ENCODE measurements around the gene ARID1B.

ARID1B gene

GRCh38 chr6:157054531-157054979 lies 277.4 kb downstream of the ARID1B start:
- DNase-seq (ENCODE audit: low spot score): no peak

- no peak for DNase-seq (ENCODE audit: low spot score)
Measured at GRCh38 chr6:157055863-157056262, 278.7 kb downstream of the ARID1B start.

GRCh38 chr6:157056275-157056674 lies 279.1 kb downstream of the ARID1B start:
- DNase-seq (ENCODE audit: low spot score): no peak

DNA sequence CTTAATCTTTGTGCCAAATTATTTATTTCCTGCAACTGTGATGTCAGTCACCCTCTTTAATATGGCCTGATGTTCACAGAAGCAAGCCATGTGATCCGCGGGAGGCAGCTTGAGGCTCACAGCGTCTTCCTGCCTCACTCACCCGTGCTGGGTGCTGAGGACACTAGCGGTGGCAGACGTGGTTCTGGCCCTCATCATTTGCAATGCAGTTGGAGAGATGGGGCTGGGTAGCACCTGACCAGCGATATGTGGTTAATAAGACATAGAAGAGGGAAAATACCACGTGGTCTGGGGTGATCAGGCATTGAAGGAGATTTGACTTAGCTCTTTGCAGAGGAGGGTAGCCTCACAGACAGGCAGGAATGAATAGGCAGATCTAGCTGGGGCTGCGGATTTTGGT lies 281.4 kb downstream of the ARID1B start:
- no peak for DNase-seq (ENCODE audit: low spot score)

- peak; percentile 86 for DNase-seq (ENCODE audit: low spot score)
Measured at GRCh38 chr6:157059781-157060180, 282.6 kb downstream of the ARID1B start.

GRCh38 chr6:157060440-157060952 lies 283.3 kb downstream of the ARID1B start:
- no peak for DNase-seq (ENCODE audit: low spot score)

- no peak for DNase-seq (ENCODE audit: low spot score)
Measured at GRCh38 chr6:157061770-157062594, 284.8 kb downstream of the ARID1B start.

GRCh38 chr6:157063176-157063905 lies 286.2 kb downstream of the ARID1B start:
- no peak for DNase-seq (ENCODE audit: low spot score)

DNA sequence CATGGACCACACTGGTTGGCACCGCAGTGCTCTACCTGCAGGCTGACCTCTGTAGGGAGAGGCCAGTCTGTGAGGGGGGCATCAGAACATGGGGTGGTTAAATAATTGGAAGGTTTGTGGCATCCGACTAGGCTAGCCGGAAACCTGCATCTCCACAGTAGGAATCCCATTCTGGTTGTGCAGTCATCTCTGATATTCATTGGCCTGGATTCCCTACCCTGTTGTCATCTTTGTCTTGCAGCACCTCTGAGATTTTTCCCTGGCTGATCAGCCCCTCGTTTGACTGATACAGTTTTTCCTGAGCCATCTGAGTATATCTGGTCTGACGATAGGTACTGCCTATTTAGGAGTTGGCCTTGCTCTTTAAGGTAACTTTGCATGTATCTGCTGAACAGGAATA lies 286.7 kb downstream of the ARID1B start:
- DNase-seq (ENCODE audit: low spot score): no peak

- no peak for DNase-seq (ENCODE audit: low spot score)
Measured at GRCh38 chr6:157064502-157064901, 287.3 kb downstream of the ARID1B start.

DNA sequence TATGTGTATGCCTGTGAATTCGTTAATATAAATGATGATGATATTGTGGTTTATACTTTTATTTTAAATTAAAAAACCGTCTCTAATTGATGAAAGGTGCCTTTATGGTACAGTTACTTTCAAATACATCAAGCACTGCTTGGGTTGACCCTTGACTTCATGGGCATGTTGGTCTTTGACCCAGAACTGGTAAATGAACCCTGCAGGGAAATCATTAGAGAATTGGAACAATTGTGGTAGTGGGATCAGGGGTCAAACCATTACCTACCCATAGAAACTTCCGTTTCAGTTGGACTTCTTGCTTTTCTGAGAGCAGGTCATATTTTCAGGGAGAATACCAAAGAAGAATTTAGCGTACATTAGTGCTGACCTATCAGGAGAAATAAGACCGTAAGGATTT lies 288.2 kb downstream of the ARID1B start:
- DNase-seq (ENCODE audit: low spot score): no peak

DNA sequence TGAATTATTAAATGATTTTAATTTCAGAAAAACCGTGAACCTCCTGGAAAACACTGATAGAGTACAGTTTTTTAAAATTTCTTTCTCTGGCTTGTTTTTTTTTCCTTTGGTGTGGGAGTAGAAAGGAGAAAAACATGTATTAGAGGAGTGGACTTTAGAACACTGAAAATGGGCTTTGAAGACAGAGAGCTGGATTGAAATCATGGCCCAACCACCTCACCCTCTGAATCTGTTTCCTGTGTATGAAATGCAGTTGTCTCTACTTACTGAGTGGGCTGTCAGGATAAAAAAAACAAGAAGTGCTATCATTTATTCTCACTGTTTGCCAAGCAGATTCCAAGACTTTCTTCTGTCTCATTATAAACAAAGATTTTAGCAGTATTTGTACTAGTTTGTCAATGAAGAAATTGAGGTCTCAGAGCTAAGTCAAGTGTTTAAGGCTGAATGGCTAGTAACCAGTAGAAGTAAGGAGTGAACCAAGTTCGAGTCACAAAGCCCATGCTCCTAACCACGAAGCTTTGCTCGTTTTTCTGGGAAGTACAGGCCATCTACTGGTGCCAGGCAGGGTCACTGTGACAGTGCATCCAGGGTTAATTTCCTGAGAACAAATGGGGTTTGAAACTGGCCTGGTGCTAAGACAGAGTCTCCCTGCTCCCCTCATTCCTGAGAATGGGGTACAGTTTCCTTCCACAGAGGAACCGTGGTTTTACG lies 289.8 kb downstream of the ARID1B start:
- peak; percentile 50 for DNase-seq (ENCODE audit: low spot score)

DNA sequence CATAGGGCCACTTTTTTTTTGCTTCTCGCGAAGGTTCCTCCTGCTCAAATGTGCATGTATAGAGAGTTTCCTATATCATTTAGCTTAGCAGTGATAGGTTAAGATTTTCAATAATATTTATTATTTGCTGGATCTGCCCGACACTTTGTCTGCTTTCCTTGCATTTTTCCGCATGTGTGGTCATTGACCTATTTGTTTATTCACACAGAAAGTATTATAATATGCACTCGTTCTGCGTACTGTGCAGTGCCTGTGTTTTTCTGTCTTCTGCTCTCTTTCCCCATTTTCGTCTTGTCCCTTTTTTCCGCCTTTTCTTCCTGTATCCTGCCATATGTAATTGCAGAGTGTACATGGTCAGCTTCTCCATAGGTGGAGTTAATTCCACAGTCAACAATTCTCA lies 290.3 kb downstream of the ARID1B start:
- peak; percentile 48 for DNase-seq (ENCODE audit: low spot score)

DNA sequence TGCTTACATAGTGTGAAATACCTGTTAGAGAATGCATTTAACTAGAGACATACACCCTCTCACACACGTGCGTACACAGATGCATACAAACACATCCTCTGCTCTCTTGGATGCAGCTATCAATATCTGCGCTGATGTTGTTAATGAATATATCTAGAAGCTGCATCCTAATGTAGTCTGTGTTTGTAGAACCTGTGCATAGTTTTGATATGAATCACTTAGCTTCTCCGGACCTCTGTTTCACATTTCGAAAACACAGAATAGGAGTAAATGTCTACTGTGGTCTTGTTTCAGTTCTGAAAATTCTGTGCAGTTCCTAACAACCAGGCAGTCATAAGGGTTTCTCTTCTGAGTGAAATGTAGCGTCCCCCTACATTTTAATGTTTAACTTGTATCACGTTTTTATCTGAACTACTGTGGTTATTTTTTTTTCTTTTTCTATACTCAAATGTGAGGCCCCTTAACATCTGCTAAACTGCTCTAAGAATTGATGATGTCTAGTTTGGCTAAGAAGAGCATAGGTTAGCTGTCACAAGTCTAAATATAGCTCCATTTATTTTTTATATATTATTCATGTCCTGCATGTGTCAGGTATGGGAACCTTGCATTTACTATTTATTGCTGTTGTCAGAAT lies 291.6 kb downstream of the ARID1B start:
- DNase-seq (ENCODE audit: low spot score): no peak

DNA sequence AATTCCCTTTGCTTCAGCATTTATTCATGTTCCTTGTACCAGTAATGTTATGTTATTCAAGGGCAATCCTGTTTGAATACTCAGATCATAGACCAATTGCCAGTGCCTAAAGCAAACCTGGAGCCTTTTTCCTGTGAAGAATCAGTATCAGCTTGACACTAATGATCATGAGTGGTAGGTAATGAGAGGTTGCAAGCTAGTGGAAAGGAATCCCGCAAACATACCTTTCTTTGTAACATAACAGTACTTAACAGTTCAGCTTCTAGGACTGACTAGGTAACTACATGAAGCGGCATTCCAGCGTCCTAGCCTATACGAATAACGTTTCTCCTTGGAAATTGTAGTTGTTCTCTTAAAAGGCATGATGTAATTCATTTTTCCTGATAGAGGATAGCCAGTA lies 292.4 kb downstream of the ARID1B start:
- DNase-seq (ENCODE audit: low spot score): no peak

DNA sequence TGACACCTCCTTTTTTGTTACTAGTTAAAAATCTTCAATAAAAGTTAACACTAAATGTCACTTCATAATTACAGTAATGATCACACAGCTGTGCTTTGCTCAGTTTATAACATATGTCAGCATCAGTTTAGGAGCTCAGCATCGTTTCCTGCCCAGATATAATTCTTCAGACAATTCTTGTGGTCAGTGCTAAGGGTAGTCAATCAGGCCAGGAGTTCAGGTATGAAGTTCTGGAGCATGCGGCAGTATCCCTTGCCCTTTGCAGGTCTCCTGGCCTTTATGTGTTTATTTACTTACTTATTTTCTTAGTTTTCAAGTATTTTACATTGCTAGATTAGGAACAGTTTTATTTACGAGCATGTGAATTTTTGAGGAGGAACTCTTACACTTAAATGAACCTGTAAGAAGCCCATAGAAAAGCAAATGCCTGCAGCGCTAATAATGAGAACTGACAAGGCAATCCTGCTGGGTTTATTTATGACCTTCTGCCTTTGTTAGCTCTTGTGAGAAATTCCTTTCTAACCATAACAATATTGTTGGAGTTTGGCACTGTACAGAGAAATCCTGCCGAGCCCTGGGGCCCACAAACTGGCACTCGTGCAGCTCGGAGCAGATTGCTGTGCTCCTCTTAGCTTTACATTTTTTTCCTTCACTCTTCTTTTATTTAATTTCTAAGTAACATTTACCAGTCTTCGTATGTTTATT lies 293.4 kb downstream of the ARID1B start:
- DNase-seq (ENCODE audit: low spot score): peak; percentile 97

GRCh38 chr6:157072128-157072527 lies 294.9 kb downstream of the ARID1B start:
- DNase-seq (ENCODE audit: low spot score): no peak

GRCh38 chr6:157073596-157073995 lies 296.4 kb downstream of the ARID1B start:
- no peak for DNase-seq (ENCODE audit: low spot score)

GRCh38 chr6:157074969-157075368 lies 297.8 kb downstream of the ARID1B start:
- DNase-seq (ENCODE audit: low spot score): no peak

DNA sequence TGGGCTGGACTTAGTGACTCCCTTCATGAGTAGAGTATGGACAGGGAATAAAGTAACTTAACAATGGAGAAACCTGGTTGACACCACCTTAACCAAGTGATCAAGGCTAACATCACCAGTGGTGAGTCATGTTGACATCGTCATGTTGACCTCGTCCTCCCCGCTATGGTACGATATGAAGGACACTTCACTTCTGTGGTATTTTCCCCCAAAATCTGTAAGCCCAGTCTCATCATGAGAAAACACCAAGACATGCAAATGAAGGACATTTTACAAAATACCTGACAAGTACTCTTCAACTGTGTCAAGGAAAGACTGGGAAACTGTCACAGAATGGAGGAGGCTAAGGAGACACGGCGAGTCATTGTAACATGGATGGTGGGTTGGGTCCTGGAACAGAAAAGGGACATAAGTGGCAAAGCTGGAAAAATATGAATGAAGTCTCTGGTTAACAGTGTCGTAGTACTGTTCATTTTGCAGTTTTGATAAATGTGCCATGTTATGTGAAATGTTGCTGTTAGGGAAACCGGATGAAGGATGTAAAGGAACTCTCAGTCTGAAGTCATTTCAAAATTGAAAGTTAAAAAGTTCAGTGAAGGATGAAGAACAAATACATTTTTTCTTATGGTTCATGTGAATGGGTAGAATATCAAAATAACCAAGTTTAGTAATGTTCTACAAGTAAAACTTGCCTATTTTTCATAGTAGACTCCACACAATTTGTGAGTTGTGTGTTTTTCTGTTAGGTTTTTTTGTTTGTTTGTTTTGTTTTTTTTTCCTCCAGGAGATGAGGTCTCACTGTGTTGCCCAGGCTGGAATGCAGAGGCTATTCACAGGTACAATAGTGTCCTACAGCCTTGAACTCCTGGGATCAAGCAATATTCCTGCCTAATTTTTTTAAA lies 298.6 kb downstream of the ARID1B start:
- DNase-seq (ENCODE audit: low spot score): no peak

Data from cerebellar cortex (tissue), 1 donor.